IPS-15b (cell line): ENCODE data around the gene BRD1.
A peak's percentile ranks its signal among the peaks of the same experiment; 100 is the strongest.
"Not testable (repeated sequence)": the region's sequence is repeated elsewhere in the genome, so short reads cannot be mapped to it uniquely, and the experiment has no call there.

Source experiments
- H3K27me3 ChIP-seq: one replicate; pipeline ENCODE4 v1.6.1; 2013; ENCODE audit warnings: low read length; ENCODE audit not compliant: control insufficient read depth, insufficient read depth
- H3K36me3 ChIP-seq: one replicate; pipeline ENCODE4 v1.6.1; 2013; ENCODE audit warnings: low read length; ENCODE audit not compliant: control insufficient read depth, insufficient read depth
- H3K4me1 ChIP-seq: one replicate; pipeline ENCODE4 v1.6.1; 2013; ENCODE audit warnings: mild to moderate bottlenecking, low read length; ENCODE audit not compliant: control insufficient read depth, insufficient read depth
- H3K4me3 ChIP-seq: one replicate; pipeline ENCODE4 v1.5.1; 2013; ENCODE audit warnings: low read depth, low read length
- H3K9ac ChIP-seq: one replicate; pipeline ENCODE4 v1.6.1; 2013; ENCODE audit warnings: low read depth, mild to moderate bottlenecking, low read length
- H3K9me3 ChIP-seq: one replicate; pipeline ENCODE4 v1.6.1; 2013; ENCODE audit warnings: mild to moderate bottlenecking, low read length; ENCODE audit not compliant: control insufficient read depth, insufficient read depth

BRD1 gene

GRCh38 chr22:49829044-49829853 lies 1.6 kb upstream of the BRD1 start:
- Histone ChIP-seq H3K9ac (no peak overlapping the region), H3K36me3 (peaks cover 10% of the 10 kb centered on the region), H3K9me3 (peaks cover 3% of the 10 kb centered on the region), H3K4me3 (no peak overlapping the region), H3K27me3 (no peaks in the 10 kb centered on the region), H3K4me1 (no peaks in the 10 kb centered on the region)

GRCh38 chr22:49828599-49828965 lies 909 bp upstream of the BRD1 start:
- Histone ChIP-seq H3K4me3 (no peak overlapping the region), H3K9me3 (peaks cover 3% of the 10 kb centered on the region), H3K36me3 (peaks cover 17% of the 10 kb centered on the region), H3K9ac (no peak overlapping the region), H3K27me3 (no peaks in the 10 kb centered on the region), H3K4me1 (no peaks in the 10 kb centered on the region)

GRCh38 chr22:49827271-49827852 lies 311 bp downstream of the BRD1 start:
- H3K27me3 ChIP-seq = no peaks in the 10 kb centered on the region
- H3K4me3 ChIP-seq = no peak overlapping the region
- H3K4me1 ChIP-seq = no peaks in the 10 kb centered on the region
- H3K36me3 ChIP-seq = peaks cover 28% of the 10 kb centered on the region
- no peak overlapping the region for H3K9ac ChIP-seq
- H3K9me3 ChIP-seq = peaks cover 3% of the 10 kb centered on the region

GRCh38 chr22:49826603-49827270 lies 936 bp downstream of the BRD1 start:
- peak overlapping the region; percentile 54 for H3K9ac ChIP-seq
- H3K27me3 ChIP-seq = no peaks in the 10 kb centered on the region
- H3K36me3 ChIP-seq = peaks cover 28% of the 10 kb centered on the region
- H3K9me3 ChIP-seq = peaks cover 3% of the 10 kb centered on the region
- H3K4me1 ChIP-seq = no peaks in the 10 kb centered on the region
- H3K4me3 ChIP-seq = peak overlapping the region; percentile 58

- peak overlapping the region; percentile 54 for H3K9ac ChIP-seq
- H3K36me3 ChIP-seq = peaks cover 29% of the 10 kb centered on the region
- no peaks in the 10 kb centered on the region for H3K27me3 ChIP-seq
- H3K4me1 ChIP-seq = no peaks in the 10 kb centered on the region
- H3K9me3 ChIP-seq = no peaks in the 10 kb centered on the region
- H3K4me3 ChIP-seq = peak overlapping the region; percentile 58
Observed at GRCh38 chr22:49825944-49826602, 1.6 kb downstream of the BRD1 start.

GRCh38 chr22:49825436-49825835 lies 2.2 kb downstream of the BRD1 start:
- Histone ChIP-seq H3K36me3 (peaks cover 36% of the 10 kb centered on the region), H3K4me3 (no peak overlapping the region), H3K9me3 (no peaks in the 10 kb centered on the region), H3K4me1 (no peaks in the 10 kb centered on the region), H3K9ac (no peak overlapping the region), H3K27me3 (no peaks in the 10 kb centered on the region)

DNA sequence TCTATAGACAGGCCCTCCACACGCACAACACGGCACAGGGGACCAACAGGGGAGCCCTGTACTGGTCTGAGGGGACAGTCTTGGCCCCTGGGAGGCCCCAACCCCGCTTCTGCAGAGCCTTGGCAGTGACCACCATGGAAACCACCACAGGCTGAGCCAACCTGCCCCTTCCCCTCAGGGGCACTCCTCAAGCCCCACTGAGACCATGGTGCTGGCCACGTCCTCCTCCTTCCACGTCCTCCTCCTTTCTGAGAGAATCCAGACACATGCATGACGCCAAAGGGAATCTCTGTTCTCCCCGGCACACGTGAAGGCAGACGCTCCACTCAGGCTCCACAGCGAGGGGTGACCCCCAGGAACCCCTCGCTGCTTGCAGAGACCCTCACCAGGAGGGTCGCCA lies 2.7 kb downstream of the BRD1 start:
- no peaks in the 10 kb centered on the region for H3K27me3 ChIP-seq
- H3K9me3 ChIP-seq = no peaks in the 10 kb centered on the region
- no peak overlapping the region for H3K4me3 ChIP-seq
- H3K36me3 ChIP-seq = peaks cover 40% of the 10 kb centered on the region
- H3K4me1 ChIP-seq = no peaks in the 10 kb centered on the region
- no peak overlapping the region for H3K9ac ChIP-seq

- Histone ChIP-seq H3K4me3 (no peak overlapping the region), H3K9me3 (no peaks in the 10 kb centered on the region), H3K9ac (no peak overlapping the region), H3K36me3 (peaks cover 40% of the 10 kb centered on the region), H3K27me3 (no peaks in the 10 kb centered on the region), H3K4me1 (no peaks in the 10 kb centered on the region)
Observed at GRCh38 chr22:49824185-49824925, 3.3 kb downstream of the BRD1 start.

GRCh38 chr22:49823289-49824045 lies 4.2 kb downstream of the BRD1 start:
- H3K4me3 ChIP-seq = no peak overlapping the region
- no peak overlapping the region for H3K9ac ChIP-seq
- no peaks in the 10 kb centered on the region for H3K27me3 ChIP-seq
- H3K4me1 ChIP-seq = no peaks in the 10 kb centered on the region
- peaks cover 40% of the 10 kb centered on the region for H3K36me3 ChIP-seq
- no peaks in the 10 kb centered on the region for H3K9me3 ChIP-seq

- not testable (repeated sequence) for H3K9ac ChIP-seq, H3K9me3 ChIP-seq, H3K27me3 ChIP-seq, H3K4me1 ChIP-seq, H3K4me3 ChIP-seq
- H3K36me3 ChIP-seq = peaks cover 49% of the 10 kb centered on the region
Observed at GRCh38 chr22:49821741-49822140, 5.9 kb downstream of the BRD1 start.

DNA sequence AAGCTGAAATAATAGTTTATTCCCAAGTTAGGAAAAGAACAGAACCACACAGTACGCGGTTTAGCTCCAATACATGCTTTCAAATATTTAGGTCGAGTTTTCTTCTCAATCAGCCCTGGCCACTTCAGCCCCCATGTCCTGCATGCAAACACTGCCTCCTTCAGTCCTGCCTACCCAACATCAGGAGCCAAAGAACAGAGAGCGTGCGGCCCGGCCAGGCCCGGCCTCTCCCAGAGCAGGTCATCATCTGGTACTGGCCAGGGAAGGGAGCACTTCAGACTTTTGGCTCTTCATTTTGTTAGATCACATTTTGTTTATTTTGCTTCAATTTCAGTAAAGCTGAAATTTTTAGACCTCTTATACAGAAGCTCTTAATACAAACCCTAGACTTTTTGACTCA lies 6.7 kb downstream of the BRD1 start:
- Histone ChIP-seq H3K27me3 (no peaks in the 10 kb centered on the region), H3K9ac (no peak overlapping the region), H3K4me3 (no peak overlapping the region), H3K36me3 (peaks cover 49% of the 10 kb centered on the region), H3K9me3 (no peaks in the 10 kb centered on the region), H3K4me1 (no peaks in the 10 kb centered on the region)
